DOHH2 (cell line): ENCODE data around the gene CAMSAP2.

Experiments used
- CTCF ChIP-seq: fragments of 200-600 bp; sonication (generic); IDR thresholded peaks from one replicate; pipeline ENCODE4 v1.5.1; 2014; ENCODE audit warnings: antibody characterized with exemption, mild to moderate bottlenecking, low read depth, low read length; ENCODE audit not compliant: poor library complexity, severe bottlenecking
- EZH2phosphoT487 ChIP-seq: fragments of 200-600 bp; sonication (generic); IDR thresholded peaks from 2 replicates; pipeline ENCODE4 v1.6.1; 2017; ENCODE audit warnings: borderline replicate concordance, mild to moderate bottlenecking, antibody characterized with exemption, low read length, moderate library complexity, mixed read lengths

GRCh38 chr1:200873116-200873670 lies 134.5 kb downstream of the CAMSAP2 start:
- TF ChIP-seq CTCF, result no peak
- no peak for TF ChIP-seq EZH2phosphoT487
